Stimulated activated CD8-positive, alpha-beta memory T cell treated with anti-CD3 and anti-CD28 coated beads, Interleukin-2, amount 100 ng/mL, for 48 hours (primary cell): Measurements from ENCODE around the gene PXDC1.

ENCODE experiments used
- DNase-seq, 2 donors: peaks; one replicate each; pipeline ENCODE4 v3.0.0-alpha.2; 2020; ENCODE audit warnings: low read depth in 2 of 2

Gene PXDC1

DNA sequence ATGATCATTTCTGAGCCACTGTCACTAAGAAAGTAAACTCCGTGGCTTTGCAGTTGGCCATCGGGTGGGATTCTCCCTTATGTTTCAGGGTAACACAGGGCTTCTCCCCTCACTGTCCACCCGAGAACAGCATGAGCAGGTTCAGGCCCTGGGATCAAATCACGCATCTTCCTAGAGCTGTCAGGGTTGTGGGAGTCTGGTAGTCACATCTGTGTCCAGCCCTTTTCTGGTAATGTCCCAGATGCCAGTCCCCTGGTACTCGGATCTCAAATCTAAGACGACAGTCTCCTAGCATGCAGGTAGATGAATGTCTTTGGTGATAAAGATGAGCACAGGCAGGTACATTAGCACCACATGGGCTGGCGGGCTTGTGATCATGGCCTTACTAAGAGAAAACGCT is 4.8 kb downstream of the PXDC1 start:
- no peak for DNase-seq

GRCh38 chr6:3746119-3746691 is 5.3 kb downstream of the PXDC1 start:
- no peak for DNase-seq

DNA sequence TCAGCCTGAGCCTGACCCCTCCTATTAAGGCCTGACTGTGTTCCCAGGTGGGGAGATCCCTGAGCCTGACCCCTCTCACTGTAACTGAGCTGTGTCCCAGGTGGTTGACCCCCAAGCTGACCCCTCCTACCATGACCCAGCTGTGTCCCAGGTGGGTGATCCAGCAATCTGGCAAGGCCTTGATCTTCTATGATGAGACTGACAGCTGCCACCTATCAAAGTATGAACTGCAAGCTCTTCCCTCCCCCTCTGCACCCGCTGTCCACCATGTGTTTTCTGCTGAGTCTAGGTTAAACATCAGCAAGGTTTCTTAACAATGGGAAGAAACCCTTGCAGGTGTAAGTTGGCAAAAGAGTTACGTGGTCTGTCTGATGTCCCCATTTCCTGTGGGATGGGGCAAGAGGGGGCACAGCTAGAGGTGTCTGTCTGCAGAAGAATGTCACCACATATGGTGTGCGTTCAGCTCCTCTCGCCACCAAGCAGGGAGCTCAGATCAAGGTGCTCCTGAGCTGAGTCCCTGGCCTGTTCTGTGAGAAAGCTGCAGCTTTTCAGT is 5.9 kb downstream of the PXDC1 start:
- DNase-seq: no peak

GRCh38 chr6:3744901-3745470 is 6.5 kb downstream of the PXDC1 start:
- DNase-seq: no peak

GRCh38 chr6:3744211-3744900 is 7.2 kb downstream of the PXDC1 start:
- no peak for DNase-seq

DNA sequence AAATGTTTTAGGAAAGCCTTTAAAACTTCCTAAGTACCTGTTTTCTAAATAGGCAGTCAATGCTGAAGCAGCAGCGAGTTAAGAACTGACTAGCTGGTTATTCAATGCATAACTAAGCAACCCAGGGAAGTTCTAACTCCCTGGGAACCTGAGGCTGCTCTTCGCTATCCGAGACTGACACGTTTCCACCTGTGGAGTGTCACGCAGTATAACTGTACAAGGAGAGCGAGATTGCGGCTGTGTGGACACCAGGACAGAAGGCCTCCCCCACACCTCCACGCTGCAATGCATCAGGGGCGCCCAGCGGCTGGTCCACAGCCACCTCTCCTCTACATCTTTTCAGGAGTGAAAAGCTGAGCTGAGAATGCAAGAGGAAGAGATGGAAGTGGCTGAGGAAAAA is 8.0 kb downstream of the PXDC1 start:
- no peak for DNase-seq

DNA sequence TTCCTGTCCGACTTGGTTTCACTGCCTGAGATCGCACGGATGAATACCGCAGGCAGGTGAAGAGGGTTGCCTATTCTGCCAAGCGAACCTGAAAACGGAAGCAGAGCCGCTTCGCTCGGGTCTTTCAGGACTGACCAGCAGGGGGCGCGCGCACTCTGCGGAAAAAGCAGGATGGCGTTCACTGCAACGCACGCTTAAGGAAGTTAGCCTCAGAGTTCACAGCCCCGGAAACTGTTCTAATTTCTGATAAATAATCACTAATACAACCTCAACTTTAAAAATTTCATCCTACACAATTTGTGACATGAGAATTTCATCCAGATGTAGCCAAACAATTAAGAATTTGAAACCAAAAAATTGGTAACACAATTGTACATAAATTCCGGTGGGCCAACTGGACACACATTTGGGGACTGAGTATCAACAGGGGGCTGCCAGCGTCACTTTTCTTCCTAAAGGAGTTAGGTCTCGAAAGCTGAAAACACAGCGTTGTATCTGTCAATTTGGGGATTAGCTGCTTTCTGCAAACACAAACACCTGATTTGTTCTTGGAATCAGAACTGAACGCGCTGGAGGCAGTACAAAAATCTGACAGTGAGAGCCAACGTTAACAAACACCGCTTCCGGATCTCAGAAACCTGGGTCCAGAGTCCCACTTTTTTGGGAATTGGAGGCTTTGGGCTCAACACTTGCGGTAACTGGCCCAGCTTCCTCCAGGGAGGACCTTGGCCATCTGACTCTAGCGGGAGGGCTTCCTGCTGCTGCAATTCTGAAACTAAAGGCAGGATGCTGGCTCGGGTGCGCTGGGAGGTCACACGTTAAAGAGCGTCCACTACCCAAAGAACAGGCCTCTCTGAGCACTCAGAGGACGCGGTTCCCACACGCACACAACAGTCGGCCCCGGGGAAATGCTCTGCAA is 8.8 kb downstream of the PXDC1 start:
- DNase-seq: peak; percentile 81 to 87

DNA sequence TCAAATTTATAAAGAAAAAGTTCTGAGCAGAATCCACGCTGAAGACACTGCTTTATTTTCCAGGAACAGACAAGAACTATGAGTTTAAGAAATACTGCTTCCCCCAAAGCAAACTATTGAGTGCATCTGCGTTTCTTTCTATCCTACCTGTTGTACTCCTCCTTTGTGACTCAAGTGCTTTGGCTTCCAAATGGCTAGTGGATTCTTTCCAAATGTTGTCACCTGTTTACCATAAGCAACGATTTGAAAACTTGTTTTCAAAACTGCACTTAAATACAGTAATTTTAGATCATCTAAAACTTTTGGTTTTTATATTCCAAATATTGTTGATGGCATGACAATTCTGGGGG is 9.5 kb downstream of the PXDC1 start:
- no peak for DNase-seq

- DNase-seq: no peak
These were observed 10.0 kb downstream of the PXDC1 start for GRCh38 chr6:3741477-3741871.

GRCh38 chr6:3740551-3741476 is 10.7 kb downstream of the PXDC1 start:
- DNase-seq: no peak

- no peak for DNase-seq
These were observed 12.1 kb downstream of the PXDC1 start for GRCh38 chr6:3739311-3739897.

GRCh38 chr6:3738381-3739131 is 13.0 kb downstream of the PXDC1 start:
- no peak for DNase-seq

- no peak for DNase-seq
These were observed 13.7 kb downstream of the PXDC1 start for GRCh38 chr6:3737831-3738210.

DNA sequence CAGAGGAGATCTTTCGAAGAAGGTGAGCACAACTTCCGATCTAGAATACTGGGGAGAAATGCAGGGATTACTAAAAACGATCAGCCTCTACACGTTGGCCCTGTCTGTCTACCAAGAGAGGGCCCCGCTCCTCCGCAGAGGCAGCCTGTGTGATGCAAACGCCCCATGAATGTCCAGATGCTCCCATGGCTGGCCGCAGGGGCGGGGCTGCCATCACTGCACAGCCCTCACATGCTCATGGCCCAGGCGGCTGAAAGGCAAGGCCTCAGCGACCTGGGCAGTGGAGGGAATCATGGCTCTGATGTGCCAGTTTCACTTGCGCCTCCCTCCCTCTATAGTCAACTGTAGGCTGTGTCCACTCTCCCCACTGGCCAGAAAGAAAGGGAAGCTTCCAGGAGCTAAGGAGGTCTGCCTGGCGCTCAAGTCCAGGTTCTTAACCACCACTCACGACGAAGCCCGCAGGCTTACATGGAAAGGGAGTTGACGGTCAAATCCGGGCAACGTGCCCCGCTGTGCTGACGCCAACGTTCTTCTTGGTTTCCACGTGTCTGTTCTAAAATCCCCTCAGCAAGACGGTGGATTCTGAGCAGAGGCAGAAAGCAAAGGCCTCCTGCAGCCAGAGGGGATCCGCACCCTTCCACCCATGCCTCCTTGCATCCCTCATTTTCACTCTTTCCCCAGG is 14.2 kb downstream of the PXDC1 start:
- DNase-seq: no peak

DNA sequence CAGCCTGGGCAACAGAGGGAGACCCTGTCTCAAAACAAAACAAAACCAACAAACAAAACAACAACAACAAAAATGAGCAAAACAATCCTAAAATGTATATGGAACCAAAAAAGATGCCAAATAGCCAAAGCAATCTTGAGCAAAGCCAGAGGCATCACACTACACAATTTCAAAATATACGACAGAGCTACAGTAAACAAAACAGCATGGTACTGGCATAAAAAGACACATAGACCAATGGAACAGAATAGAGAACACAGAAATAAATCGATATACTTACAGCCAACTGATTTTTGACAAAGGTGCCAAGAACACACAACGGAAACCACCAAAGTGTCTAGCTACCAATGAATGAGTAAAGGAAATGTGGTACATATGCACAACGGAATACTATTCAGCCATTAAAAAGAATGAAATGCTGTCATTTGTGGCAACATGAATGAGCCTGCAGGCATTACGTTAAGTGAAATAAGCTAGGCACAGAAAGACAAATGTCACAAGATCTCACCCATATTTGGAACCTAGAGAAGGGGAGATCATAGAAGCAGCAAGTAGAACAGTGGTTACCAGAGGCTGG is 16.4 kb downstream of the PXDC1 start:
- no peak for DNase-seq

GRCh38 chr6:3734023-3734422 is 17.5 kb downstream of the PXDC1 start:
- DNase-seq: no peak

- DNase-seq: no peak
These were observed 18.1 kb downstream of the PXDC1 start for GRCh38 chr6:3733321-3733925.

- DNase-seq: peak; percentile 44 to 57
These were observed 19.0 kb downstream of the PXDC1 start for GRCh38 chr6:3732345-3733141.
